Coronary artery (tissue), 2 donors: ENCODE results near the gene KBTBD13.

Source experiments
- DNase-seq: peaks from one replicate; pipeline ENCODE4 v3.0.0-alpha.2; 2017; ENCODE audit warnings: low spot score
- H3K27ac ChIP-seq, 2 donors: fragments of 200-600 bp; sonication (generic); one replicate each; pipeline ENCODE4 v1.5.1; 2016 to 2019
- H3K4me3 ChIP-seq: fragments of 200-600 bp; sonication (generic); 2 replicates; pipeline ENCODE4 v1.5.1; 2016; ENCODE audit warnings: mild to moderate bottlenecking, moderate library complexity
- TF ChIP-seq, protein P1 (sequence below): fragments of 200-600 bp; sonication (generic); IDR thresholded peaks from one replicate; pipeline ENCODE4 v1.5.1; 2019; ENCODE audit warnings: antibody characterized with exemption

KBTBD13 gene

DNA sequence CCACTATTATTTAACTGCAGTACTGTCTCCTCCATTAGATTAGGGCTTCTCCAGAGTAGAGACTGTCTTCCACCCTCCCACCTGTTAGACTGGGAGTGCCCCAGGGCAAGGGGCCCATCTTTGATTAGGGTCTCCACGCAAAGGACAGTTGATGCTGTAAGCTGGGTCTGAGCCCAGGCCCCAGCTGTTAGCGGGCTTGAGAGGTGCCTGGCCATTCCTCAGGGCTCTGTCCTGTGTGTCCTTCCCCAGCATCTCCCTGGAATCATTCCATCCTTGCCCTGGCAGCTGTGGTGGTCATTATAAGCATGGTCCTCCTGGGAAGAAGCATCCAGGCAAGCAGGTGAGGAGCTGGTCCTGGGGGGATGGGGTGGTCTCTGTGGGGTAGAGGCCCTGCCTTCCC, 25.3 kb upstream of the KBTBD13 start:
- TF ChIP-seq, protein P1, sequence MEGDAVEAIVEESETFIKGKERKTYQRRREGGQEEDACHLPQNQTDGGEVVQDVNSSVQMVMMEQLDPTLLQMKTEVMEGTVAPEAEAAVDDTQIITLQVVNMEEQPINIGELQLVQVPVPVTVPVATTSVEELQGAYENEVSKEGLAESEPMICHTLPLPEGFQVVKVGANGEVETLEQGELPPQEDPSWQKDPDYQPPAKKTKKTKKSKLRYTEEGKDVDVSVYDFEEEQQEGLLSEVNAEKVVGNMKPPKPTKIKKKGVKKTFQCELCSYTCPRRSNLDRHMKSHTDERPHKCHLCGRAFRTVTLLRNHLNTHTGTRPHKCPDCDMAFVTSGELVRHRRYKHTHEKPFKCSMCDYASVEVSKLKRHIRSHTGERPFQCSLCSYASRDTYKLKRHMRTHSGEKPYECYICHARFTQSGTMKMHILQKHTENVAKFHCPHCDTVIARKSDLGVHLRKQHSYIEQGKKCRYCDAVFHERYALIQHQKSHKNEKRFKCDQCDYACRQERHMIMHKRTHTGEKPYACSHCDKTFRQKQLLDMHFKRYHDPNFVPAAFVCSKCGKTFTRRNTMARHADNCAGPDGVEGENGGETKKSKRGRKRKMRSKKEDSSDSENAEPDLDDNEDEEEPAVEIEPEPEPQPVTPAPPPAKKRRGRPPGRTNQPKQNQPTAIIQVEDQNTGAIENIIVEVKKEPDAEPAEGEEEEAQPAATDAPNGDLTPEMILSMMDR = no peak
- peak overlapping the region in 1 of 2 donors; percentile 61 for H3K27ac ChIP-seq
- DNase-seq = no peak
- H3K4me3 ChIP-seq = no peak overlapping the region

DNA sequence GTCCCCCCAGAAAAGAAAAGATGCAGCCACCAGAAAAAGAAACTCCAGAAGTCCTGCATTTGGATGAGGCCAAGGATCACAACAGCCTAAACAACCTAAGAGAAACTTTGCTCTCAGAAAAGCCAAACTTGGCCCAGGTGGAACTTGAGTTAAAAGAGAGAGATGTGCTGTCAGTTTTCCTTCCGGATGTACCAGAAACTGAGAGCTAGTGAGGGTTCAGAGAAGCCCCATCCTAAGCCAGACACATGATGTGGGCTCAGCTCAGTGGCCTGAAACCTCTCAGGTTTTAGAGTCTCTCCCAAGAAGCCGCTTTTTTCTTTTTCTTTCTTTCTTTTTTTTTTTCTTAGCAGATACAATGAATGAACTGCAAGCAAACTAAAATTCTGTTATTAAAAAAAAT, 23.6 kb upstream of the KBTBD13 start:
- no peak for DNase-seq
- TF ChIP-seq, protein P1 = no peak
- peak overlapping the region in 1 of 2 donors; percentile 10 for H3K27ac ChIP-seq
- no peak overlapping the region for H3K4me3 ChIP-seq

DNA sequence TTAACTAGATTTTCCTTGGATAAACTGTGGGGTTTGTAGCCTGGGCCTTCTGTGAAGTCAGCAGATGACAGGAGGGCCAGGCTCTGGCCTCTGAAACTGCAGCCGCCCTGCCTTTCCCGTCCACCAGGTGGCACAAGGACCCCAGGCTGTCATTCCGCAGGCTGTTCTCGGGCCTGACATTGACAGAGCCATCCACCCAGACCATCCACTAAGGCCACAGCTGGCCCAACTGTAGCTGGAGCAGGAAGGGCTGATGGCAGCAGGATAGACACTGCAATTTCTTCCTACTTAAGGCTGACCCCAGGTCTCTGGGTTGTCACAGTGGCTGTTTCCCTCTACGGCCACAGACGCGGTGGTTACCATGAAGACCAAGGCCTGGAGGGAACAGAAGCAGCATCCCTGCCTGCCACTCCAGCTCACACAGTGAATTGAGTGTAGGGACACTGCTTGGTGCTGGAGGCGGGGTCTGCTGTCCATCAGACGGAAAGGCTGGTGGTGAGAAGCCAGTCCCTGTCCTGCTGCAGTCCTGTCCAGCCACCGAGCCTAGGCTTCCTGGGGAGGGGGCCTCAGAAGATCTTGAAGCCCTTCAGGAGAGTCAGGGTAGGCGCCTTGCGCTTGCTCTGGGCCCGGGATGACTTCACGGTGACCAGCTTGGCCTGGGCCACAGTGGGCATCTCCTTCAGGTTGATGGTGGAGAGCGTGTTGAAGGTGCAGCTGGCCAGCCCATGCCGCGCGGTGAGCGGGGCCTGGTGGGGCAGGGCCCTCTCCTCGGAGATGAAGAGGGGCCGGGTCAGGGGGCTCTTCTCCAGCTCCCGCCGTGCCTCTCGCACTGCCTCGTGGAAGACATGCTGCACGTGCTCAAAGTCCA, 22.0 kb upstream of the KBTBD13 start:
- H3K27ac ChIP-seq = peak overlapping the region; percentile 79 to 95
- peak overlapping the region; percentile 22 for H3K4me3 ChIP-seq
- DNase-seq = no peak
- TF ChIP-seq, protein P1 = peak; percentile 80

DNA sequence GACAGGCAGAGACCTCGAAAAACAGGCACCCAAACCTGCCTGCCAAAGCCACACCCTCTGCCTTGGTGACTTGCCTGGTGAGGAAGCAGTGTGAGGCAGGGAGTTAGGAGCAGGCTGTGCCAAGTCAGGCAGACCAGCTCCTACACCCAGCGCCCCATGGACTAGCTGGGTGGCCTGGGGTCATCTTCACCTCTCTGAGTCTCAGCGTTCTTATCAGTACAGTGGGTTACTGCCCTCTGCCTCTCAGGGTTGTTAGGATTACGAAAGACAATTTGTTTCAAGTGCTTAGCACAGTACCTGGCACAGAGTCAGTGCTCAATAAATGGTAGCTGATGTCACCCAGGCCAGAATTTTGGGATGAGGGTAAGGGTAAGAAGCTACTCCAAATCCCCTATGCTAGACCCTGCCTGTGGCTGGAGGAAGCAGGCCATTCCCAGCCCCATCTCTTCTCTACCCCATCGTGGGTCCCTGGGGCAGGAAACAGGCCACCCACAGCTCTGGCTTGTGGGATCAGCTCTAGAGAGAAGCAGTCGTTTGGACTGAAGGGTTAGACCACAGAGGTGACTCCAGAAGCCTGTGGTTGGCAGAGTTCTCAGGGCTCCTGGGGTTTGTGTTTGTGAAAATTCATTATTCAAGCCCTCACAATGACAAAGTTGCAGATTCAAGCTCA, 21.2 kb upstream of the KBTBD13 start:
- TF ChIP-seq, protein P1 = no peak
- Histone ChIP-seq H3K4me3 (peak overlapping the region; percentile 22), H3K27ac (peak overlapping the region; percentile 79 to 95)
- no peak for DNase-seq

DNA sequence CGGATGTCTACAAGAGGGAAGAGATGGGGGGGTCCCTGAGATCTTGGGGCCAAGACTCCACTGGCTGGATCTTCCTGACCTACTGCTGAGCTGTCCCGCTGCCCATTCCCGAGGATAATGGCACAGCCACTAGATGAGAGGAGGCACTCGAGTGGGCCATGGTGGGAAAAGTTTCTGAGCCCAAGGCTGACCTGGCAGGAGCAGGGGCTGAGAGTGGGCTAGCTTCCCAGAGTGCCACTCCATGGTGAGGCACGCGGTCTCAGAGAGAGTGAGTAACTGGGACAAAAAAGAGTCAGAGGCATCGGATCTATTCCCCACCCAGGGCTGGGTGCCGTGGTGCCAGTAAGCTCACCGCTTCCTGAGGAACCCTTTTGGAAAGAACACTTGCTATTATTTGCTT, 20.4 kb upstream of the KBTBD13 start:
- Histone ChIP-seq H3K4me3 (no peak overlapping the region), H3K27ac (peak overlapping the region; percentile 79 to 95)
- TF ChIP-seq, protein P1 = no peak
- DNase-seq = no peak

DNA sequence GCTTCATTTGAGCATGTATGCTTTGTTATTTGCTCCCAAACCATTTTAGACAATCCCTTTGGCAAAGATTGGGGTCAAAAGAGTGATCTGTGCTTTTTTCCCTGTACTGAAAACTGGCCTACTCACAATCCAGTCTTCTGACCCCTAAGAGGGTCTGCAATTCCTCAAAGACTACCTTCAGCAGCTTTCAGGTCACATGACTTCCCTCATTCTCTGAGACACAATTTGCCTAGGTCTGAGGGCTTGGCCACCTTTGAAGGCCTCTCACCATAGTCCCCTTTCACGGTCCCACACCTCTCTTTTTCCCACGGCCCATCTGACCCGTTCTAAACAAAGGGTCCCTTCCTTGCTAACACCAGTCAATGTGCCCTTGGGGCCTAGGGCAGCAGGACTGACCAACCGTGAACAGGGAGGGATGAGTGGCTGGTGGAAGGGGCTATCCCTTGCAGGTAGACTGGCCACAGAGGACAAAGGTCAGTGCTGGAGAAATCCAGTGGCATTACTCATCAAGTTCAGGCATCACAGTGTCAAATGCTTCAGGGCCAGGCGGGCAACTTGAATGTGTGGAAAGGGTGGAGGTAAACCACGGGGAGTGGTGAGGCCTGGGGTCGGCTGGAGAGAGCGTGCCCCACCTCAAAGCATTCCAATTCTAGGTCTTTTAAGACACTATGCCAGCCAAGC, 19.5 kb upstream of the KBTBD13 start:
- DNase-seq = no peak
- Histone ChIP-seq H3K27ac (peak overlapping the region; percentile 79 to 95), H3K4me3 (peak overlapping the region; percentile 10)
- TF ChIP-seq, protein P1 = no peak
